ENCODE results near the gene KCNJ14. TPM values are rescaled to one million over a fixed set of nuclear protein-coding genes. Genes with fewer than 3 reads are reported as not detected.

Gene KCNJ14
- total and polyA plus RNA-seq, 2 of the 4 experiments (the other 2 are of a cell fraction): 0.18 to 0.39 TPM

DNA sequence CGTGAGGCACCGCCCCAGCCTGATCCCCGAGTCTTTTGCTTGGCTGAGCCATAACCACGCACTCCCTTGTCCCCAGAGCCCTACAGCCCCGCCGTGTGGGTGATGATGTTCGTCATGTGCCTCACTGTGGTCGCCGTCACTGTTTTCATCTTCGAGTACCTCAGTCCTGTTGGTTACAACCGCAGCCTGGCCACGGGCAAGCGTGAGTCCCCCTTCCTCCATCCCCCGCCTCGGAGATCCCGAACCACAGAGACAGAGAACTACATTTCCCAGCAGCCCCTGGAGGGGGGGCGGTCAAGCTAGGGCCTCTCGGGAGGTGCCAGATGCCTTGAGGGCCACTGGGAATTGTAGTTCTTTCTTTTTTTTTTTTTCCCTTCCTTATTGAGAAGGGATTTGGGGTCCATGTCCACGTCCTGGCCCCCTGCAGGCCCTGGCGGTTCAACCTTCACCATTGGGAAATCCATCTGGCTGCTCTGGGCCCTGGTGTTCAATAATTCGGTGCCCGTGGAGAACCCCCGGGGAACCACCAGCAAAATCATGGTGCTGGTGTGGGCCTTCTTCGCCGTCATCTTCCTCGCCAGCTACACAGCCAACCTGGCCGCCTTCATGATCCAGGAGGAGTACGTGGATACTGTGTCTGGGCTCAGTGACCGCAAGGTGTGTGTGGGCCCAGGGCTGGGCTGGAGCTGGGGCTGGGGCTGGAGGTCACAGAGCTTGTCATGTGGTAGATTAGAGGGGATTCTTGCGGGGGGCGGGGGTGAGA lies 36.0 kb upstream of the KCNJ14 start:
- H4K8ac ChIP-seq (ENCODE audit: low read depth in 2 of 2, low read length in 2 of 2): 0 out of 4 replicates have a peak overlapping the region, but pooled peaks of 1 of the 2 experiments have one; percentile 40
- no peak overlapping the region for H3K23ac ChIP-seq (ENCODE audit: low read depth, low read length)
- peak overlapping the region; percentile 74 for H2AK9ac ChIP-seq (replicated peaks; ENCODE audit: low read depth, low read length, poor library complexity)
- intact Hi-C loops (cut with micrococcal nuclease) (no loop called here), dilution Hi-C loops (cut with HindIII; ENCODE audit: low sequenced_read_pairs, unreplicated experiment) (no loop called here), in situ Hi-C loops (cut with MboI; ENCODE audit: low sequenced_read_pairs) (no loop called here)
- H3K4me3 ChIP-seq (ENCODE audit: insufficient read depth, low read depth, low read length): no peak overlapping the region
- TF ChIP-seq, protein P1, sequence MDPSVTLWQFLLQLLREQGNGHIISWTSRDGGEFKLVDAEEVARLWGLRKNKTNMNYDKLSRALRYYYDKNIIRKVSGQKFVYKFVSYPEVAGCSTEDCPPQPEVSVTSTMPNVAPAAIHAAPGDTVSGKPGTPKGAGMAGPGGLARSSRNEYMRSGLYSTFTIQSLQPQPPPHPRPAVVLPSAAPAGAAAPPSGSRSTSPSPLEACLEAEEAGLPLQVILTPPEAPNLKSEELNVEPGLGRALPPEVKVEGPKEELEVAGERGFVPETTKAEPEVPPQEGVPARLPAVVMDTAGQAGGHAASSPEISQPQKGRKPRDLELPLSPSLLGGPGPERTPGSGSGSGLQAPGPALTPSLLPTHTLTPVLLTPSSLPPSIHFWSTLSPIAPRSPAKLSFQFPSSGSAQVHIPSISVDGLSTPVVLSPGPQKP (IDR thresholded peaks at IDR 0.05; ENCODE audit: borderline replicate concordance, low read depth, low read length): no peak
- TF ChIP-seq MAZ (IDR thresholded peaks at IDR 0.05; ENCODE audit: borderline replicate concordance, low read depth, low read length): peak; percentile 86
- H3K18ac ChIP-seq (ENCODE audit: low read depth, low read length): no peak overlapping the region
- H3K14ac ChIP-seq (replicated peaks; ENCODE audit: low read depth, low read length): no peak overlapping the region
- no peaks in the 10 kb centered on the region; the same call in 1 of the 2 replicates for H3K9me3 ChIP-seq (ENCODE audit: control insufficient read depth, insufficient read depth, low read length)
- no peak overlapping the region for H2BK20ac ChIP-seq (ENCODE audit: low read depth, low read length)
- H2AK5ac ChIP-seq (ENCODE audit: low read depth, low read length): peak overlapping the region; percentile 66; the same call in 1 of the 2 replicates
- H2BK120ac ChIP-seq (ENCODE audit: low read depth, low read length): no peak overlapping the region
- H3K9ac ChIP-seq (ENCODE audit: low read depth, low read length): no peak overlapping the region
- 83% methylated on average over 7 of the region's 31 CpGs; no CpG with 5 or more reads in 1 of the 2 experiments for WGBS, 2 experiments (ENCODE audit: extremely low coverage in 2 of 2, insufficient read length in 1 of 2)
- peak overlapping the region; percentile 46 for H2AFZ ChIP-seq (replicated peaks; ENCODE audit: low read length, poor library complexity)
- no peak overlapping the region for H3K4ac ChIP-seq (ENCODE audit: low read depth, low read length)
- H2BK5ac ChIP-seq (ENCODE audit: low read depth, low read length, poor library complexity, severe bottlenecking): no peak overlapping the region
- no peak overlapping the region for H4K5ac ChIP-seq (ENCODE audit: low read depth, low read length)
- BruUV-seq (replicated peaks): no TSS peak
- no peak overlapping the region for H2BK15ac ChIP-seq (ENCODE audit: low read depth, low read length)
- H3K36me3 ChIP-seq (ENCODE audit: control insufficient read depth, insufficient read depth, low read length): no peaks in the 10 kb centered on the region
- no peaks in the 10 kb centered on the region; a peak in 1 of 4 replicates for H3K79me1 ChIP-seq (ENCODE audit: low read depth in 1 of 2, low read length in 2 of 2)
- H3K56ac ChIP-seq (ENCODE audit: extremely low read depth, insufficient read depth, low read length): no peak overlapping the region
- DNase-seq (peak; percentile 42), ATAC-seq (ENCODE audit: low read depth) (peak; percentile 61; the same call in 1 of the 2 replicates)
- peaks cover 4% of the 10 kb centered on the region; the same call in 1 of the 2 replicates for H3K9me1 ChIP-seq (ENCODE audit: insufficient read depth, low read length)
- H3K27ac ChIP-seq (ENCODE audit: insufficient read depth, low read length): no peak overlapping the region
- peaks cover 4% of the 10 kb centered on the region; the same call in 1 of the 2 replicates for H3K27me3 ChIP-seq (ENCODE audit: control insufficient read depth, insufficient read depth, low read length)
- H3K4me2 ChIP-seq (ENCODE audit: low read depth, low read length): no peak overlapping the region
- ChIA-PET POLR2A (ENCODE audit: unreplicated experiment) (no interaction called here), CTCF (no interaction called here)
- H4K91ac ChIP-seq (ENCODE audit: insufficient read depth, low read depth, low read length): no peak overlapping the region
- no peaks in the 10 kb centered on the region for H4K20me1 ChIP-seq (ENCODE audit: insufficient read depth, low read length)
- peaks cover 2% of the 10 kb centered on the region; the same call in 1 of the 2 replicates for H3K4me1 ChIP-seq (ENCODE audit: control insufficient read depth, insufficient read depth, low read length)

Measured in IMR-90 (cell line).